ENCODE measurements around the gene TTC27. TPM values are rescaled to one million over a fixed set of nuclear protein-coding genes. Genes with fewer than 3 reads are reported as not detected.

TTC27 gene
- total RNA-seq, 1 donor from 2014 or later = 4.7 TPM

DNA sequence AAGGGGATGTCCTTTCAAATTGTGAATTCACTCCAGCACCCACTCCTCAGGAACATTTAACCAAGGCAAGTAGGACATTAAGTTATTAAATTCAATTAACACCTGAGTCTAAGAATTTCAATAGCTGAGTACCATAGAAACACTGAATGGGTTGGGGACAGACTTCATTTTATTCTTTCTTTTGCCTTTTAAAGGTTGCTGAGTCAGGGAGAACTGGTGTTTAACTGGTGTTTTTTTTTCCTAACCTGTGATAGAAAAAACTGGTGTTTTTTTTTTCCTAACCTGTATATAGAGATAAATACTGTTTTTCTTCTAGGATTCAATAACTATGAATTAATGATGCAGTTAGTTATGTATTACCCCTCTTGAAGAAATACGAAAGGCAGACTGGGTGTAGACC lies 38.9 kb downstream of the TTC27 start:
- DNase-seq (ENCODE audit: low spot score) = no peak
- no peak for ATAC-seq

DNA sequence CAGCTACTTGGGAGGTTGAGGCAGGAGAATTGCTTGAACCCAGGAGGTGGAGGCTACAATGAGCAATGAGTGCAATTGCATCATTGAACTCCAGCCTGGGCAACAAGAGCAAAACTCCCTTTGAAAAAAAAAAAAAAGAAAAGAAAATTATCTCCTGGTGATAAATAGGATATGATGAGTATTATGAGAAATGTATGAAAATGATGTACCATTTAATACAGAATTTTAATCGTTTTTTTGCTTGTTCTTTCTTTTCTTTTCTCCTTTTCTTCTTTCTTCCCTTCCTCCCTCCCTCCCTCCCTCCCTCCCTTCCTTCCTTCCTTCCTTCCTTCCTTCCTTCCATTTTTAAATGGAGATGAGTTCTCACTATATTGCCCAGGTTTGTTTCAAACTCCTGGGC lies 40.4 kb downstream of the TTC27 start:
- ATAC-seq (no peak), DNase-seq (ENCODE audit: low spot score) (no peak)

DNA sequence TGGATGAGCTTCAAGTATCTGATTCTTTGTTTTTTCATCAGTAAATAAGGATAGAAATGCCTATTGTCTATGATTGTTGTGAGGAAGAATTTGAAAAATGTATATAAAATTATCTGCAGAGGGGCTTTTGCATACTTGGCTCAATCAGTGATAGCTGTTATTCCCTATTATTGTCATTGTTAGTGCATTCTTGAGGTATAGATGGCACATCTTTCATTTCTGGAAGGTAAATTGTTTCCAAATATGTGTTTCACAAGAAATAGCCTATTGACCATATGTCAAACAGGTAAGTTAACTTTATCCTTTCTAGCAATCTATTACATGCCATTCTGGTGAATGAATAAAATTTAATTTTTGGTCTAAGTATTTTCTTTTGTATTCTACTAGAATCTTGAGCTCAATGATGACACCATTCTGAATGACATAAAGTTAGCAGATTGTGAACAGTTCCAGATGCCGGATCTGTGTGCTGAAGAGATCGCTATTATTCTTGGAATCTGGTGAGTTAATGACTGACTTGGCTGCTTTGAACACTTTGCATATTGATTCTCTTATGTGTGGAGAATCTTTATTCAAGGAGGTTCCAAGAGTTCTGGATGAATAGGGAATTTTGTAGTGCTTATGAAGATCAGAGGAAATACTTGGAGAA lies 44.2 kb downstream of the TTC27 start:
- no peak for ATAC-seq
- no peak for DNase-seq (ENCODE audit: low spot score)

DNA sequence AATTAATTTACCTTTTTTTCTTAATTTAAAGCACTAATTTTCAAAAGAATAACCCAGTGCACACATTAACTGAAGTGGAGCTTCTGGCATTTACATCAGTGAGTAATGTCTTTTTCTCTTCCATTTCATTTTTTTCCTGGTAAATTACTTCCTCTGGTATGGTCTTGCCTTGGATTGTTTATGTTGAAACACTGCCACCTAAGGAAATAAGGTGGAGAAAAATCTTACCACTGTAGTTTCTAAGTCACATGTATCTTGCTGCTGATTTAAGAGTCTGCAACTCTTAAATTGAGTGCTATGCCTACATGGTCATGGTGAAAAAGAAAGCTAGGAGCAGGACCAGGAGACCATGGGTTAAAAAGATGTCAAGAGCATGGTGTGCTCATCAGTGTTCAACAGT lies 51.0 kb downstream of the TTC27 start:
- ATAC-seq (no peak), DNase-seq (ENCODE audit: low spot score) (no peak)

DNA sequence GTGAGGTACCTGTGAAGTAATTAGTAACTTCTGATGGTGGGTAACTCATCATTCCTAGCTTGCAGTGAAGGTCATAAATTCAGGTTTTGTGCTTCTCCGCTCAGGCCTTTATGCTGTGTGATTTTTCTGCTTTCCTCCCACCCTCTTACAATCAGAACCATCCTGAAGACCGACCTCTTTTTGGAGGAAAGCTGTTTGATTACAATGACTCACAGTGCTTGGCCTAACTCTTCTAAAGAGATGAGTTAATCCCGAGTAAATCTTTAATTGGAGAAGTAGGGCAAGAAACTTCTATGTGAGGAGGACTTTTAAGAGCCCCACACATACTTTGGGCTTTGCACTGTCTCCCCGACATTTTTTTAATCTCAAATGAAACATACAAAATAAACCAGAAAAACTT lies 53.1 kb downstream of the TTC27 start:
- ATAC-seq (no peak), DNase-seq (ENCODE audit: low spot score) (no peak)

DNA sequence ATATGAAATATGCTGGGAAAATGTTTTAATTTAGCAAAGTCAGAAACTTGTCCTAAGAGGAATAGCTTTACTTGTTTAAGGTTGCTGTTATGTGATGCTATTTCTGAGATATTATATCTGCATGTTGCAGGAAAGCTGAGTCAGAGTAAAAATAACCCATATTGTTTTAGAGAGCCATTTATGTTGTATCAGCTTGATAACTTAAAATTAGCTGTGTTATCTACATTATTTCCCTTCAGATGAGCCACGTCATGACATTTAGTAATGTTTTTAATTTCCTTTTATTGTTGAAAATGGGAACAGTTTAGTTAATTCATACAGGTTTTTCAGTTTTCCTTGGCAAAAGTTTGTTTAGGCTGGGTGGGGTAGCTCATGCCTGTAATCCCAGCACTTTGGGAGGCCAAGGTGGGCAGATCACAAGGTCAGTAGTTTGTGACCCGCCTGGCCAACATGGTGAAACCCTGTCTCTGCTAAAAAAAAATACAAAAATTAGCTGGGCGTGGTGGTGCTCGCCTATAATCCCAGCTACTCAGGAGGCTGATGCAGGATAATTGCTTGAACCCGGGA lies 55.8 kb downstream of the TTC27 start:
- DNase-seq (ENCODE audit: low spot score) = no peak
- ATAC-seq = peak; percentile 31

DNA sequence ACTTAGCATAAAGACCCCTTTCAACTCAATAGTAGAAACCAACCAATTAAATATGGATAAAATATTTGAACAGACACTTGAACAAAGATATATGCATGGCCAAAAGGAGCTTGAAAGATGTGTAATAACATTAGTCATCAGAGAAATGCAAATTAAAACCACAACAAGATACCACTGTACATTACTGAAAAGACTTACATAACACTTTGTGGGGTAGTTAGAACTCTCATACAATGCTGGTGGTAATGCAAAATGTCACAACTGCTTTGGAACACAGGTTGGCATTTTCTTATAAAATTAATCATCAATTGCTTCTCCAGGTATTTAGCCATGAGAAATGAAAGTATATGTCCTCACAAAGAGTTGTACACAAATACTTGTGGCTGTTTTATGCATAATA lies 60.7 kb downstream of the TTC27 start:
- no peak for ATAC-seq
- DNase-seq (ENCODE audit: low spot score) = no peak

DNA sequence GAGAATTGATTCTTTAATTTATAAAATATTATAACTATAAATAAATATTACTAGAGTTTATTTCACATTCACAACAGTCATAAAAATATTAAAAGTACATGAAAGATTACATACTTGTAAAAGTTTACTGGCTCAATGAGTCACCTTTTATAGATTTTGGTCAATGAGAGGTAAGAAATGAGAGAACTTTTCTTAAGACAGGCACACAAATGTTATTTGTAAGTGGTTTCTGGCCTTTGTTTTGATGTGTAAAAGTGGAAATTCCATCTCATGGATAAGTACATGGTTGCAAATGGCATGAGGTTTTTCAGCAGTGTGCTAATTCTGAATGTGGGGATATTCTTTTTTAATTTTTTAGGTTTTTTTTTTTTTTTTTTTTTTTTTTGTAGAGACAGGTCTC lies 63.8 kb downstream of the TTC27 start:
- ATAC-seq = no peak

DNA sequence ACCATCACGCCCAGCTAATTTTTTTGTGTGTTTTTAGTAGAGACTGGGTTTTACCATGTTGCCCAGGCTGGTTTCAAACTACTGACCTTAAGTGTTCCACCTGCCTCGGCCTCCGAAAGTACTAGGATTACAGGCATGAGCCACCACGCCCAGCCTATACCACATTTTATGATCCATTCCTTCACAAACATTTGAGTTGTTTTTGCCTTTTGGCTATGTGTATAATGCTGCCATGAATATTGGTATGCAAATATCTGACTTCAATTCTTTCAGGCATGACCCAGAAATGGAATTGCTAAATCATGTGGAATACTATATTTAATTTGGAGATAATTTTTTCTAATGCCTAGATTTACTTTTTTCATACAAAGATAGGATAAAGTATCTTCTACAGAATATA lies 68.6 kb downstream of the TTC27 start:
- ATAC-seq (no peak), DNase-seq (ENCODE audit: low spot score) (no peak)

More for the DNA sequence above, 63.8 kb downstream of the TTC27 start:
- DNase-seq (ENCODE audit: low spot score) = no peak

DNA sequence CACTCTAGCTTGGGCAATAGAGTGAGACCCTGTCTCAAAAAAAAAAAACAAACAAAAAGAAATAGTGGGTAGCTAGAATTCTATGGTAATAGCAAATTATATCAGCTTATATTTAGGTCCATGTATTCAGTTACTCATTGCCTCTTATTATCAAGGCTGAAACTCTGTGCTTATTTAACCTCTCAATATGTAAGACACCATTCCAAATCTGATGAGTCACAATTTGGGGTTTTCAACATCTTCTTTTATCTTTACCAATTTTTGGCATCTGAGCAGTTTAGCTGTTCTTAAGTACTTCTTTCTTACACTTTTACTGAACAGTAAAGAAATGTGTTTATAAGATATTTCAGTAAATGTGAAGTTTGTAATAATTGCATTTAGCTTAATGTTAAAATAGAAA lies 69.3 kb downstream of the TTC27 start:
- DNase-seq (ENCODE audit: low spot score) (no peak), ATAC-seq (no peak)

DNA sequence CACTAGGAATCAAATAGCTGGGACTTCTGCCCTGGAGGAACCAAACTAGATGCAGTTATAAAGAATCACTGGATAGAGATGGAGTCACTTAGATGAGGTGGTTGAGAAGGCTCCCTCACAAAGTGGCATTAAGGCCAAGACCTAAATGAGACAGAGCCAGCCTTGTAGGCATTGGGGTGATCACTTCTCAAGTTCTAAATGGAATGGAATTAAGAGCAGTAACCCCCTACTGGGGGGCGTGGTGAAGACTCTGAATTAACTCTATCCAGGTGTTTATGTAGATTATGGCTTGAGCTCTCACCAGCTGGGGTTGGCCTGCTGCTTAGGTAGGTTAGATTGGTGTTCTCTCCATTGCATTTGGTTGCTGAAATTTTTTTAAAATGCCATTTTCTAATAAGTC lies 71.3 kb downstream of the TTC27 start:
- ATAC-seq (no peak), DNase-seq (ENCODE audit: low spot score) (no peak)

DNA sequence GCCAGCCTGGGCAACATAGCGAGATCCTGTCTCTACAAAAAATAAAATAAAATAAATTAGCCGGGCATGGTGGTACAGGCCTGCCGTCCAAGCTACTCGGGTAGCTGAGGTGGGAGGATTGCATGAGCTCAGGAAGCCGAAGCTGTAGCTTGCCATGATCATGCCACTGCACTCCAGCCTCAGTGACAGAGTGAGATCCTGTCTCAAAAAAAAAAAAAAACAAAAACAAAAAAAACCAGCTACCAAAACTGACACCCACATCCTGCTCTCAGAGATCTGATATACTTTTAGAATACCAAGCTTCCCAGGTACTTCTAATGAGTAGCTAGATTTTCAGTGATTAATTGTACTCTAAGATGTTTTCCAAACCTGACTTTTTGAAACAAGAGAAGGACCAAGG lies 74.0 kb downstream of the TTC27 start:
- ATAC-seq (no peak), DNase-seq (ENCODE audit: low spot score) (no peak)

DNA sequence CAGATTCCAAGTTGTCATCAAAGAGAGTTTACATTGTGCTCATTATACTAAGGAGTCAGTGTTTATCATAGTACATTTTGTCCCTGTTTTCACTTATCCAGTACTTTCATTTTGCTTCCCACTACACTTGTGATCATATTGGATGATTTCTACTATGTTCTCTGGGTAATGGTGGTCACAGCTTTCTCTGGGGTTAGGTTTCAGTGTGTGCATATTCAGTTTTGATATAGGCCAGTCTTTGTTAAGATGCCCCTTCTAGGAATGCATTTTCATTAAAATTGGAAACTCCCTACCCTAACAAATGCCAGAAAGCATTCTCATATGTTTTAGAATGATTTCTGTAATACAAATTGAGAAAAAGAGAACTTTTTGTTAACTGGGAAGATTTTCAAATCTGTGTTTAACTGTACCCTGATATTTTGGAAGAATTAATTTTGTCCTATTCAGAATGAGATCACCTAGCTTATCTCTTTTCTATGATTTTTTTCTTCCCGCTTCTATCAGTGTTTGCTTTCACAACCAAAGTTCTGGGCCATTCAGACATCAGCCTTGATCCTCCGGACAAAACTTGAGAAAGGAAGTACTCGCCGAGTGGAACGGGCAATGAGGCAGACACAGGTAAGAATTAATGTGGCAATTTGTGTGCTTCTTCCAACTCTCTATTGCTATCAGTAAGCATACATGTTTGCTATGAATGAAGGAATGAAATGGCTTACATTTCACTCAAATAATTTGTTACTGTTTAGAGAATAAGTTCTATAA lies 74.6 kb downstream of the TTC27 start:
- no peak for DNase-seq (ENCODE audit: low spot score)
- ATAC-seq = no peak

DNA sequence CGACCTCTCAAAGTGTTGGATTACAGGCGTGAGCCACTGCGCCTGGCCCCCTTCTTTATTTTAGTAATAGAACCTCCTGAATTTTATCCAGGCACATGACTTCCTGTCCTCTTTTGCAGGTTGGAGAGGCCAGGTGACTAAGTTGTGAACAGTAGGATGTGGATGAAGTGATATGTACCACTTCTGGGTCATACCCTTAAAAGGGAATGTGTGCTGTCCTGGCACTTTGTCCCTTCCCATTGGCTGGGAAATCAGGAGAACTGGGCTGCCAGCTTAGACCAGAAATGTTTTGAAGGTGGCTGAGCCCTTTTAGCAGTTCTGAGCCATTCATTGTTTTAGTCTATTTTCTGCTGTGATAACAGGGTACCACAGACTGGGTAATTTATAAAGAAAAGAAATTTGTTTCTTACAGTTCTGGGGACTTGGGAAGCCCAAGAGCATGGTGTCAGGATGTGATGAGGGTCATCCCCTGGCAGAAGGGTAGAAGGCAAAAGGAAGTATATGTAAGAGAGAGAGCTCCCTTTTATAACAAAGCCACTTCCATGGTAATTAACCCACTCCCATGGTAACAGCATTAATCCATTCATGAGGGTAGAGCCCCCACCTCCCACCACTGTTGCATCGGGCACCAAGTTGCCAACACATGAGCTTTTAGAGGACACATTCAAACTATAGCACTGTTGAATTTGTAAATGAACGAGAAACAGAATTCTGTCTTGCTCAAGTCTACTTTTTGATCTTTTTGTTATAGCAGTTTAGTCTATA lies 79.1 kb downstream of the TTC27 start:
- no peak for ATAC-seq

DNA sequence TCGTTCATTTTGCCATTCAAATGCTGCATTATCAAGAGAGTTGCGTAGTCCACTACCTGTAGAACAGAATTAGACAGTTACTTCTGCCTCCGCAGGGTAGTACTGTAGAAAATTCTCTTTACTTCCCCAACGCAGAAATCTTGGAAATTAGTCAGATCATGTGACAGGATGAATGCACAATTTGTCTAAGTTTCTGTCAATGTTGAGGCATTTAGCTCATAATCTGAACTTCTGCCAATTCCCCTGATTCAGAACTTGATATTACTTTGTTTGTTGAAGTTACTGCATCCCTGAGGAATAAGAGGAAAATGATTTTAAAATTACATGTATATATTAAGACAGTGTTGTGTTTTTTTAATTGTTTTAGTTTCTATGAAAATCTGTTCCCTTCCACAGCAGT lies 83.4 kb downstream of the TTC27 start:
- DNase-seq (ENCODE audit: low spot score) (no peak), ATAC-seq (peak; percentile 41)

More for the DNA sequence above, 79.1 kb downstream of the TTC27 start:
- DNase-seq (ENCODE audit: low spot score) = no peak

DNA sequence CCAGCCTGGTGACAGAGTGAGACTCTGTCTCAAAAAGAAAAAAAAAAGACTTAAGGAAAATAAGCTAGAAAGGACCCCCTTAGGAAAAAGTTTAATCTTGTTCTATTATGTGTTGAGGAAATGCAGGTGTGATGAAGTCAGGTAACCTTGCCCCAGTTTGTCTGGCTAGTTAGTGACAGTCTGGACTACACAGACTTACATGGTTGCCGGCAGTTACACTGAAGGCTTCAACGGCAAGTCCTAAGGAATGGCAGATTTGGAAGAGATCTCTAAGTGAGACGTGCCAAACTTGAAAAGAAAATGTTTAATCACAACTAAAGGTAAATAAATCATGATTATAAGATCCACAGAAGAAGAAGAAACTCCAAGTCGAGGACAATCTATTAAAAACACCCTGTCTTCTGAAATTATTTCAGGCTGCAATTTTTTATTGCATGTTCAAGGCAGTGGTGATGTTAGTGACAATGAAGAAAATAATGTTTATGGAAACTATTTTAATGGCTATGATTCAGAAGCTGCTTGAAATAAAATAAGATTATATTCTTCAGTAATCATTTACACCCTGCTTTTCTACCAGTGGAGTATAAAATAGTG lies 84.2 kb downstream of the TTC27 start:
- ATAC-seq (no peak), DNase-seq (ENCODE audit: low spot score) (no peak)

DNA sequence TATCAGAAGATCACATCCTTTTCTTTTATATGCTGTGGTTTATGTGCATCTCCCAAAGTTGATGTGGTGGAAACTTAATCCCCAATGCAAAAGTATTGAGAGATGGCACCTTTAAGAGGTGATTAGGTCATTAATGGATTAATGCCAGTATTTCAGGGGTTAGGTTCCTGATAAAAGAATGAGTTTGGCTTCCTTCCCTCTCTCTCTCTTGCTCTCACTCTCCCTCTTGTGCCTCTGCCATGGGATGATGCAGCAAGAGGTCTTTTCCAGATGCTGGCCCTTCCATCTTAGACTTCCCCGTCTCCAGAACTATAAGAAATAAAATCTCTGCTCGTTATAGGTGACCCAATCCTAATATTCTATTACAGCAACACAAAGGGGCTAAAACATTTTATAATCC lies 85.0 kb downstream of the TTC27 start:
- ATAC-seq (peak; percentile 58), DNase-seq (ENCODE audit: low spot score) (no peak)

DNA sequence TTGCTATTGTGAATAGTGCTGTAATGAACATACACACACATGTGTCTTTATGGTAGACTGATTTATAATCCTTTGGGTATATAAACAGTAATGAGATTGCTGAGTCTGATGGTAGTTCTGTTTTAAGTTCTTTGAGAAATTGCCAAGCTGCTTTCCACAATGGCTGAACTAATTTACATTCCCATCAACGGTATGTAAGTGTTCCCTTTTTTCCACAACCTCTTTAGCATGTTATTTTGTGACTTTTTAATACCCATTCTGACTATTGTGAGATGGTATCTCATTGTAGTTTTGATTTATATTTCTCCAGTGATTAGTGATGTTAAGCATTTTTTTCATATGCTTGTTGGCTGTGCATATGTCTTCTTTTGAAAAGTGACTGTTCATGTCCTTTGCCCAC lies 86.7 kb downstream of the TTC27 start:
- no peak for ATAC-seq

DNA sequence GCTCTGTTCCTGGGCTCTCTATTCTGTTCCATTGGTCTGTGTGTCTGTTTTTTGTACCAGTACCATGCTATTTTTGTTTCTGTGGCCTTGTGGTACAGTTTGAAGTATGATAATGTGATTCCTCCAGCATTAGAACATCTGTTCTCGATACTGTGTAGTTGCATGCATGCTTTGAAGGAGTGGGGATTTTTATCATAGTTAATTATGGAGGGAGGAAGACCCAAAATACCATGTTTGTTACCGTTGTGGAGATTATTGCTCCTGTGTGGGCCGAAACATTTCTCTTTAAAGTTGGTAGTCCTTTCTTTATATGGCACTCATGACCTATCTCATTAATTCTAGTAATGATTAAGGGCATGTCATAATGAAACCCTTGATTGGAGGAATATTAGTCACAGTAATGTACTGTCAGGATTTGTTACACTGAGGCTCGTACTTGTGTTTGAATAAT lies 87.6 kb downstream of the TTC27 start:
- no peak for ATAC-seq
- DNase-seq (ENCODE audit: low spot score) = no peak

More for the DNA sequence above, 86.7 kb downstream of the TTC27 start:
- DNase-seq (ENCODE audit: low spot score) = no peak

DNA sequence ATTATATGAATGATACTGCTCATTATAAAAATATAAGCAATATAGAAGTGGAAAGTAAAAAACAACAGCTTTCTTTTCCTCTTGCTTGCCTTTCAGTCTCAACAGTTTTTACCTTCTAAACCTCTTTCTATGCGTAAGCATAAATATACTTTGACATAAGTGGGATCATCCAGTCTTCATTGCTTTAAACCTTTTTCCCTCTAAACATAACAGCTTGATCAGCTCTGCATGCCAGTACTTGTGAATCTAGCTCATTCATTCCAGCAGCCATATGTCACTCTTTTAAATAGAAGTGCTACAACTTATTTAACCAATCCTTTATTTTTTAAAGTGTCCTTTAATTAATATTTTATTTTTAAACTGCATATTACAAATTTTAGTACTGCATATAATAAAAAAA lies 88.1 kb downstream of the TTC27 start:
- no peak for ATAC-seq
- no peak for DNase-seq (ENCODE audit: low spot score)

DNA sequence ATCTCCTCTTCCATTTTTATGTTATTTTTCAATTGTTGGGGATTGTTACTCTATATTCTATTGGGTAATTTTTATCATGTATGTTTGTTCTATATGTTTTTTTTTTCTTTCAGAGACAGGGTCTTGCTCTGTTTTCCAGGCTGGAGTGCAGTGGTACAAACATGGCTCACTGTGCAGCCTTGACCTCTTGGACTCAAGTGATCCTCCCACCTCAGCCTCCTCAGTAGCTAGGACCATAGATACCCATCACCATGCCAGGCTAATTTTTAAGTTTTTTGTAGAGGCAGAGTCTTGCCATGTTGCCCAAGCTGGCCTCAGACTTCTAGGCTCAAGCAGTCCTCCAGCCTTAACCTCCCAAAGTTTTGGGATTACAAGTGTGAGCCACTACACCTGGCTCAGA lies 88.7 kb downstream of the TTC27 start:
- ATAC-seq (no peak), DNase-seq (ENCODE audit: low spot score) (no peak)
